SK-N-SH (cell line): ENCODE data around the gene VPS11.

Source experiments
- CTCF ChIP-seq: fragments of 200-600 bp; sonication (generic); IDR thresholded peaks from 2 replicates; pipeline ENCODE4 v1.6.1; 2017; ENCODE audit warnings: antibody characterized with exemption, mild to moderate bottlenecking, moderate library complexity
- FOXM1 ChIP-seq: IDR thresholded peaks from 2 replicates; pipeline ENCODE4 v1.4.0; 2012; ENCODE audit warnings: low read depth, mild to moderate bottlenecking
- RXRA ChIP-seq: IDR thresholded peaks from 2 replicates; pipeline ENCODE4 v1.4.0; 2012; ENCODE audit warnings: low read depth, mild to moderate bottlenecking, borderline replicate concordance
- TEAD4 ChIP-seq: IDR thresholded peaks from 2 replicates; pipeline ENCODE4 v1.4.0; 2012; ENCODE audit warnings: mild to moderate bottlenecking, borderline replicate concordance; ENCODE audit not compliant: insufficient read depth
- ZBTB33 ChIP-seq: IDR thresholded peaks from 2 replicates; pipeline ENCODE4 v1.4.0; 2012; ENCODE audit warnings: low read depth, borderline replicate concordance

GRCh38 chr11:119120639-119121007 lies 53.0 kb downstream of the VPS11 start:
- TF ChIP-seq CTCF, result no peak
- no peak for TF ChIP-seq FOXM1
- TF ChIP-seq ZBTB33, result no peak
- no peak for TF ChIP-seq TEAD4
- TF ChIP-seq RXRA, result no peak
